CD4-positive, alpha-beta T cell treated with Interleukin-6 for 4 hours (primary cell): ENCODE results near the gene BMP6.
A peak's percentile ranks its signal among the peaks of the same experiment; 100 is the strongest.
"Not testable (repeated sequence)": the region's sequence is repeated elsewhere in the genome, so short reads cannot be mapped to it uniquely, and the experiment has no call there.

Experiments used
- DNase-seq: peaks from one replicate; pipeline ENCODE4 v3.0.0-alpha.2; 2020; ENCODE audit warnings: mixed read lengths

The BMP6 gene

DNA sequence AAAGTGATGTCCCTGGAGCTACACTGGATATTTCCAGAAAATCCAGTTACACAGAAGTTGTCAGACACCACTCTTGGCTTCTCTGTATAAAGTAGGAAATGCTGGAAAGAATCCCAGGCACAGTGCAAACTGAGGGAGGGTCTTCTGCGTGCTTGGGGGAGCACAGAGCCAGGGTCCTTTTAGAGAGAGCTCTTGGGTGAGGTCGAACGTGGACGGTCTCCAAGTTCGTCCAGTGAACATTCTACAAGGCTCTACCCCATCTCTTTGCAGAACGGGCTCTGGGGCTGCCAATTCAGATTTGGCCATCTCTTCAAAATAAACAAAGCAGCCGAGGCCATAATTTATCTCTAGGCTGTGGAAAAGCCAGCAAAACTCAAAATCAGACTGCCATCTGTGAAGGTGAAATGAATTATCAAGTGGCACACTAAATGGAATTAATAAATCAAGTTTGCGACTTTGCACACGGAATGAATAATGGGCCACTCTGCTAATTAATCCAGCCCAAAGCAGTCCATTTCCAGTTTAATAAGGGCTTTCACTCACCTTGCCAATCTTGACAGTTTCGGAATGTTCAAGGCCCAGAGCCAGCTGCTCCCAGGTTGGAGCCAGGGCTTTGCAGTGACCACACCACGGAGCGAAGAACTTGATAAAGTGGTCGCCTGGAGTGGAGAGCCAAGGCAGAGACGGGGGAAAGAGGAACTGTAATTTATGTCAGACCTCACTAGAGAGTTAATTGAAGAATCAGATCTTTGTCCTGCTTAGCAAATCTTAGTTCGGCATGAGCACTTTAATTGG lies 165.4 kb downstream of the BMP6 start:
- DNase-seq, result no peak

DNA sequence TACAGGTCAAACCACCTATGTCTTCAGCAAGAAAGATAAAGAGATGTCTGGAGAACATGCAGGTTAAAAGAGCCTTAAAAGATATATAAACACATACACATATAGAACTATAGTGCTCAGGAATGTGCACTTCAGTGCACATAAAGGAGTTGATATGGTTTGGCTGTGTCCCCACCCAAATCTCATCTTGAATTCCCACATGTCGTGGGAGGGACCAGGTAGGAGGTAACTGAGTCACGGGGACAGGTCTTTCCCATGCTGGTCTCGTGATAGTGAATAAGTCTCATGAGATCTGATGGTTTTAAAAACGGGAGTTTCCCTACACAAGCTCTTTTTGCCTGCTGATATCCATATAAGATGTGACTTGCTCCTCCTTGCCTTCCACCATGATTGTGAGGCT lies 166.5 kb downstream of the BMP6 start:
- not testable (repeated sequence) for DNase-seq

DNA sequence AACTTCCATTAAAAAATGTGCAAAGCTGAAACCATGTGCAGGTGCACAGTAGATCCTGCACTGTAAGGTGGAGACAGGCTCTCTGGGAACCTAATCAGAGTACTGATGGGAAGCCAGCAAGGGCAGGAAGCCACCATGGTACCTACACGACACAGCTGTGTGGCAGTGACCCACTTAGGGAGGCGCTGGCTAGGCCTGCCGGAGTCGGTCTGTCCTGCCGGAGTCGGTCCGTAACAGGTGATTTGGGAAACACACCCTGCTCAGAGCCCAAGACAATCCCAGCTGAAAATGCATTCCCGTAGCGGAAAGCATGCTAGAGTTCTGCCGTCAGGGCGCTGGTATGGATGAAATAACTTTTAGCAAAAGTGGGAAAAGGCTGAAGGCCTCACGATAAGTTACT lies 167.4 kb downstream of the BMP6 start:
- no peak for DNase-seq

DNA sequence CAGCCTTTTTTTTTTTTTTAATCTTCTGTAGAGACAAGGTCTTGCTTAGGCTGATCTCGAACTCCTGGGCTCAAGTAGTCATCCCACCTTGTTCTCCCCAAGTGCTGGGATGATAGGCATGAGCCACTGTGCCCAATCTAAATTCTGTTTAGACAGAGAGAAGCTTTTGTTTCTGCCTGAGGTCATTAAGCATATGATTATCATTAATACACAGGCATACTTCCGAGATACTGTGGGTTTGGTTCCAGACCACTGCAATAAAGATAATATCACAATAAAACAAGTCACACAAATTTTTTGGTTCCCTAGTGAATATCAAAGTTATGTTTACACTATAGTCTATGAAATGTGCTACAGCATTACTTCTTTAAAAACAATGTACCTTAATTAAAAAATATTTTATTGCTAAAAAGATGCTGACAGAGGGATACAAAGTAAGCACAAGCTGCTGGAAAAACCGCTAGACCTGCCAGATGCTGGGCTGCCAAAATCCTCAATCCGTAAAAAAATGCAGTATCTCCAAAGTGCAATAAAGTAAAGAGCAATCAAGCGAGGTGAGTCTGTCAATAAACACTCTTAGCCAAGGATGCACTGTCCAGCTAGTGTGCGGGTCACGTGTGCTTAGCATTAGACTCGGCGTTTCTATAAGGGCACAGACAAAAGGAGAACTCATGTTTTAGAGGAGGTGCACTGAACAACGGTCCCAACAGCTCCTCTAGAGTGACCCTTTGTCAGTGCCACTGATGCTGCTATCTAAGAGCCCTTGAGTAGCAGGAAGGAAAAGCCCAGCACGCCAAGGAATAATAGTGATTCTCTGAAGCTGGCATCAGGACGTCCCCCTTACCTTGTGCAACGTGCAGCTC lies 168.6 kb downstream of the BMP6 start:
- DNase-seq, result no peak

DNA sequence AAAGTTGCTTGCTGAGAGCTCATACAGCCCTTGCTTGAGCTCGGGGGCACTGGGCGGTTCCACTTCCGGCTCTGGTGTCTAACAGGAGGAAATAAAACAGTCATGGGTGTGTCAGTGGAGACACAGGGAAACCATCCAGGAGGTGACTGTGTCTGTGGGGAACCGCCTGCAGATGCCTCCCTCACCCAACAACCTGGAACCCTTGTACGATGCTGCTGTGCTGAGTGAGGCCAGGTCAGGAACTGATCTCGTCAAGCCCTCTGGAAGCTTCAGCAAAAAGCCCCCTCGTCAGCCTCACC lies 169.2 kb downstream of the BMP6 start:
- DNase-seq, result no peak

DNA sequence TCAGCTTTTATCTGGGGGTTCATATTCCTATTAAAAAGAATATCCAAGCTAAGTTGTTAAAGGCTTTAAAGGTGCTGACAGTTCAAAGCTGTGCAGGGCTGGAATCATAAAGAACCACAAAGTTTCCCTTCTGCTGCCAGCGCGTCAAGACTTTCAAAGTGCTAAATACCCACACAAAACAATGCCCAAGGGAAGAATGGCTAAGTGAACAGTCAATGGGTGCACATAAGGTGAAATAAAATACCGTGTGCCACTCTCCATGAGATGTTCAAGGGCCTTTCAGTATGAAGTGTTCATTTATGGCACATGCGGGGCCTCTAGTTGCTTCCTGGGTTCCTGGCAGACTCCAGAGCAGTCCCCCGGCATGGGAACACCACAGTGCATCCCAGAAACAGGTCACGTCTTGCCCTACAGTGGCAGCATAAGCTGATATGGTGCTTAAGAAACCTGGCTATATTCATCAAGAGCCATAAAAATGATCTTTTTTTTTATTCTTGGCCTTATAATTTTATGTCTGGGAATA lies 170.6 kb downstream of the BMP6 start:
- DNase-seq, result no peak

DNA sequence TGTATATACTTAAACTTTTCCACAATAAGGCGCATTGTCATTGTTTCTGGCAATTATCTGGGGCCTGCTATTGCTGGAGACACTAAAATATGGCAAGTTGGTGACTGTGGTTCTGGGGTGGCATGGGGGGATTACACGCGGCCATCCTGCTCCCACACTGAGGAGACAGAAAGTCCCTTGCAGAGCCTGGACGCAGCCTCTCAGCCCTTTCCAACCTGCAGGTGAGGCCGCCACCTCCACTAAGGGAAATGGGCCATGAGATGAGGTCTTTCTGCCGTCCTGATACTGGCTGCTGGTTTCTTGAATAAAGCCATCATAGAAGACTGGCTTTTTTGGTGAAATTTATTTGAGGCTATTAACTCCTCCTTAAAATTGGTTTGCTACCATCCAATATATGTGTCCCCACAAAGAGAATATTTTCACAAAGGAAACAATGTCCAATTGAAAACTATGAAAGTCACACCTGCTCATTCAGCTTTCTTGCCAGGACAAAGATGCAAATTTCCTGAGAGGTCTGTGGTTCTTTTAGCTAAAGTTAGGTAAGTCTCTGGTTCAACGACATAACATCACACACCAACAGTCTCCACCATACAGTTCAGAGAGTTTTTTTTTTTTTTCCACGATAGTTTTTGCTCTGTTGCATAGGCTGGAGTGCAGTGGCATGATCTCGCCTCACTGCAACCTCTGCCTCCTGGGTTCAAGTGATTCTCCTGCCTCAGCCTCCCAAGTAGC lies 171.7 kb downstream of the BMP6 start:
- no peak for DNase-seq

DNA sequence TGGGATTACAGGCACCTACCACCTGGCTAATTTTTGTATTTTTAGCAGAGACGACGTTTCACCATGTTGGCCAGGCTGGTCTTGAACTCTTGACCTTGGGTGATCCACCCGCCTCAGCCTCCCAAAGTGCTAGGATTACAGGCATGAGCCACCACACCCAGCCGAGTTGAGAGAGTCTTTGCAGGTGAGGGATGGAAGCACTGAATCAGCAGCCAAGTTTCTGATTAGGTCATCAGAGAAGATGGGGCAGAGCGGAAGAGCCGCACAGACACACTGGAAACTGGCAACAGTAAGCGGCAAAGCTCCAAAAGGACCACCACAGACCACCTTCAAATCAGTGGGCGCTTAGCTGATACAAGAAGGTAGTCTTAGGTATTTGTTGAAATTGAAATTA lies 172.3 kb downstream of the BMP6 start:
- not testable (repeated sequence) for DNase-seq

DNA sequence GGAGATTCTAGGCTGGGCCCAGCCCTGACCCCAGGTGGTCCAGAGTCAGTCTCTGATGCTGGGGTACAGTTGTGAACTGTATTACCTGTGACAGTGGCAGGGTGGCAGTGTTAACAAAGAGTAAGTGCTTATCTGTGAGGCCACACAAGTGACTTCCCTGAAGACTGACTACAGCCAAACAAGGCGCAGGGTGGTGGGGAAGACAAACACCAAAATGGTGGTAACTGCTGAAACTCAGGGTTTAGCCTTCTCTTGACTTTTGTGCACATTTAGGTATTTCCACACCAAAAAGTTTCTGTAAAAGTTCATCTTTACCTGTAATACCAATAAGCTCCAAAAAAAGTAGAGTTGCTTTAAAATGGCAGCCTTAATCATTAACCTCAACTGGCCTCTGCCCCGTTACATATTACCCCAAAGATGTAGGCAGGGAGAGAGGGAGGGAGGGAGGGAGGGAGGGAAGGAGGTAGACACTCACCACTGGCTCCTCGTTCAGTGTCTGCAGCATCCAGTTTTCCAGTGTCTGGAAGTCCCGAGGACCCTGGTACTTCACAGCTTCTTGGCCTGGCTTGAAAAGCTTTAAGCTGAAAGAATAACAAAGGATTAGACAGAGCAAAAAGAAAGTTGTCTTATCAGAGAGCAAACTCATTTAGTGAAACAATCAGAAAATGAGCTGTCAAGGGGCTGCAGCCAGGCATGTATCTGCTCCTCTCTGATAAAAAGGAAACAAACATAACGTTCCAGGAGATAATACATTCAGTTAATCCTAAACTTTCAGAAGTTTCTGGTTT lies 173.4 kb downstream of the BMP6 start:
- no peak for DNase-seq

DNA sequence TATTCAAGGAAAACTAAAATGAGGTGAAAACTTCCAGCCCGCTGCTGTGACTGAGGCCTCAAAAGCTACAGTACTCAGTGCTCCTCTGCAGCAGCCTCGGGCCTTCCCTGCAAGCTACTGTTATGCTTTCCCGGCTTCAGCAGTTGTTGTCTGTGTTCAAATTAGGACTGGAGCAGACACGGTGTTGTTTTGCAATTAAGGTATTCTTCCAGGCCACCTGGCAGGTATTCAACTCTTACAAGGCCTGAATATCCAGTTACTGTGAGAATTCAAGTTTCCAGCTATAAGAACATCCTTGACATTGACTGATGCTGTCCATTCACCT lies 174.0 kb downstream of the BMP6 start:
- DNase-seq, result no peak

DNA sequence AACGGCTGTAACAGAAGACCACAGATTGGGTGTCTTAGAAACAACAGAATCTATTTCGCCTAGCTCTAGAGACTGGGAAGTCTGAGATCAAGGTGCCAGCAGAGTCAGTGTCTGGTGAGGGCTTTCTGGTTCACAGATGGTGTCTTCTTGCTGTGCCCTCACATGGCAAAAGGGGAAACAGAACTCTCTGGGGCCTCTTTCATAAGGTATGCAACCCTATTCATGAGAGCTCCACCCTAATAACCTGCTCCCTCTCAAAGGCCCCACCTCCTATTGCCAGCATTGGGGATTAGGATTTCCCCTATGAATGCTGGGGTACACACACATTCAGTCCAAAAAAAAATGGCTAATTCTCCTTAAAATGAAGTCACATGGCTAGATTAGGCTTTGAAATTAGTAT lies 174.7 kb downstream of the BMP6 start:
- no peak for DNase-seq

DNA sequence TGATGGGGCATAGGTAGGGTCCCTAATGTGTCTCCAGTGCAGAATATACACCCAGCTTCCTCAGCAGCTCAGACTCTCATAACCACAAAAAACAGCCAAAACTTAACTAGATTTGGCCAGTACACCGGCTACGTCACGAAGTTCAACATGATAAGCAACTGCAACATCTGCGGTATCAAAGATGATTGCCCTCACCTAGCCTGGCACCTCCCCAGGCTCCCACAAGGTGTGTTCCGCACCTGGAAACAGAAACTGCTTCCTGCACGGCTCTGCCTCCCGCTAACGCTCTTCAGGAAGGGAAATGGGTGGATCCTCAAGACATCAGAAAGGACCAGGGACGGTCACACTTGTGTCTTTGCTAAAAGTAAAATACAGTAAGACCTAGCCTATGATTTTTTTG lies 175.2 kb downstream of the BMP6 start:
- DNase-seq, result no peak

DNA sequence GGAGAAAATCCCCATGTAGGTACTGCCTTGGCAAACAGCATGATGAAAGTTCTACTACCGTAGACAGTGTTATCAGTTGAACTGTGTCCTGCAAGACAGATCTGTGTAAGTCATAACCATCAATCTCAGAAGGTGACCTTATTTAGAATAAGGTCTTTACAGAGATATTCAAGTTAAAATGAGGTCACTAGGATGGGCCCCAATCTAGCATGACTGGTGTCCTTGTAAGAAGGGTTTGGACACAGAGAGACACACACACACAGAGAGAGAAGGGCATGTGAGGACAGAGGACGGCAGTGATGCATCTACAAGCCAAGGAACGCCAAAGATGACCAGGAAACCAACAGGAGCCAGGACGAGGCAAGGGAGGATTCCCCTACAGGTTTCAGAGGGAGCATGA lies 175.9 kb downstream of the BMP6 start:
- DNase-seq, result no peak

DNA sequence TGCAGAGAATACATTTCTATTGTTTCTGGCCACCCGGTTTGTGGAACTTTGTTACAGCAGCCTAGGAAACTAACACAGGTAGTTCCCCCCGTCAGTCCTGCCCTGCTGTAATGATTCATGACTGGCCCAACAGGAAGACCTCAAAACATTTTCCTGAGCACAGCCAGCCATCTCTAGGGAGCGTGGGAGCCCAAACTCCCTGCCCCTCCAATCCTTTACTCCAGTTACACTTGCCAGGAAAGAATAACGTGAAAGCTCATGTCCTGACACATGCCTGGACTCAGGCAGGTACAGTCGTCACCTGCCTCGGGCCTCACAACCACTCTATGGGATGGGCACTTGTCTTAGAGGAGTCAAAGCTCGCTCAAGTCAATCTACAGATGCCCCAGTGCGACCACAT lies 176.3 kb downstream of the BMP6 start:
- no peak for DNase-seq

DNA sequence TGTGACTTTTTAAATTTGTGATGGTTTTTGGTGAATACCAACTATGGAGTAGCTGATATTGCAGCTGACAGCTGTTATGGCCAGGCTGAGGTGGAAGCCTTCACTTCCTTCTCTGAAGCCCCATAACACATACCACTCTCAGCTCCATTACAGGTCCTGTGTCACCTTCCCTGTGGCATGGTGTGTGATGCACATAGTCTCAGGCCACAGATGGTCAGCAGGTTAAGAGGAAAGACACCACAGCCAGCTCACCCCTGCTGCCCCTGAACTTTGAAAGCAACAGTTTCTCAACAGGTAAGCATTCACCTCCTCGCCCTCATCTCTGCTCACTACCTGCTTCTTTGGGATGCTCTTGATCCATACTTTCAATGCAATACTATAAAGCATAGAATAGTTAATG lies 177.0 kb downstream of the BMP6 start:
- no peak for DNase-seq

DNA sequence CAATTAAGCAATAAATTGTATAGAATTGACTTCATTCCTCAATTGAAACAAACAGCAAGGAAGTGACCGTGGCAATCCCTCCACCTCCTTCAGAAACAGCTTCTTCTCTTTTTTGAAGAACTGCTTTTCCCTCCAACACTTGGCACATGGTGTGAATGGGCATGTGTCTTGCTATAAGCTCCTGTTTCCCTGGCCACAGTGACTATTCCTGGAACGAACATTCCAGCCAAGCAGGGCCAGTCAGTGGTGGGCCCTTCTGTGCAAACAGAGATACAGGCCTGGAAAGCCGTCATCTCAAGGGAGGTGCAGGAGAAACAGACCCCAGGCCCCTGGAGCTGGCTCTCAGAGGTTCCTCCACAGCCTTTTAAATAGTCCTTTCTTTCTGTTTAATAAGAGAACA lies 177.8 kb downstream of the BMP6 start:
- DNase-seq, result no peak

DNA sequence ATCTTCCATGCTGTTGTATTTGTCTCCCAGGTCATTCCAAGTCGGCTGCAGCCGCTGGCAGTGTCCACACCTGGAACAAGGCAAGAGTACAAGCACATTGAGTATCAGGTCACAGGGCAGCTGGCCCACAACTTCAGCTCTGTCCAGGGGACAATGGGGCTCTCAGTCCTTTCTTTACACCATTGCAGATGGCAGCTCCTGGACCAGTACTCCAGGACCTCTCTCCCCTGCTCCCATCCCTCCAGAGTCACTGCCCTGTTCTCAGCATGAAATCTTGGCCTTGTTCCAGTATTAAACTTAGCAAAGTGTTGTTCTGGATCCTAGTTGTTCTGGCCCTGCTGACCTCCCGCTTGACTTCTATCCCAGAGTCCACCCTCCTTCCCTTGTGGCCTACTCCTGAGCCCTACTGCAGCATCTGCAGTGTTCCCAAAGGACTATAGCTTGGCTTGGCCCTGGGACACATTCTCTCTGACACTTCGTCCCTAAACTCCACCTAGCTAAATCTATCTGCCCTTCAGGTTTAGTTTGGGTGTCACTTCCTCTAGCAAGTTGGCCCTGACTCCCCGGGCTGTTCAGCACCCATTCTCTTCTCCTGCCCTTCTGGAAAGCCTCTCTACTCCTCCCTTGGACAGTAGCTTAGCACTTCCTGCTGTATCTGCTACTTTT lies 178.9 kb downstream of the BMP6 start:
- no peak for DNase-seq

DNA sequence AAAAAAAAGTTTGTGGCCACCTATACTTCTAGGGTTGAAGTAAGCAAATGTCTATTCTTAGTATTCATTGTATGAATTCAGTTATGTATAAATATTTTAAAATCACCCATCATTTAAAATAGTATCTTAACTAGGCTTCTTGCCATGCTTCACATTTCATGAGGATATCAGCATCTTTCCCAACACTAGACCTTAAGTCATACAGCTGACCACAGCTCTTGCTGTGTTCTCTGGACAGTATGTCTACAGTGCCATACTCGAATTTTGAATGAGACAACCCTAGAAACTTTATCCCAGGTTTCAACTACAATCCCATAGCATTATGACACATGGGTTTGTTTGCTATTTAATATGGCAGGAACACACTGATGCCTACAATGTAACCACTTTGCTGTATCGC lies 179.5 kb downstream of the BMP6 start:
- DNase-seq, result no peak

DNA sequence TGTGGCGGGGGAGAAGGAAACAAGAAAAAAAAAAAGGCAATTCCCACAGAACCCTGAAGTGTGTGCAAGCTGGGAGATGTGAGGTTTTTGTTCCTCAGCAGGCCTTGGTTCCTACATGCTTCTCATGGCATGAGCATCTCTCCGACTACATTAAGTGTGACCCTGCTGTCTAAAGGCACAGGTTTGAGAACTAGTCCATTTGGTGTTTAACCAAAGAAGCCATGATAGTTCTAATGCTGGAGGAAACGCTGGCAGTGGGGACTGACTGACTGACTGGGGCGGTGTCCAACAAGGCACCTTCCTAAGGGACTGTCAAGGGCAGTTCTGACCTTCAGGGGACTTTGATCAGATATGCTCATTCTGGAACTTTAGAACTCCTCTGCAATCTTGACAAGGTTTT lies 180.8 kb downstream of the BMP6 start:
- DNase-seq, result no peak

DNA sequence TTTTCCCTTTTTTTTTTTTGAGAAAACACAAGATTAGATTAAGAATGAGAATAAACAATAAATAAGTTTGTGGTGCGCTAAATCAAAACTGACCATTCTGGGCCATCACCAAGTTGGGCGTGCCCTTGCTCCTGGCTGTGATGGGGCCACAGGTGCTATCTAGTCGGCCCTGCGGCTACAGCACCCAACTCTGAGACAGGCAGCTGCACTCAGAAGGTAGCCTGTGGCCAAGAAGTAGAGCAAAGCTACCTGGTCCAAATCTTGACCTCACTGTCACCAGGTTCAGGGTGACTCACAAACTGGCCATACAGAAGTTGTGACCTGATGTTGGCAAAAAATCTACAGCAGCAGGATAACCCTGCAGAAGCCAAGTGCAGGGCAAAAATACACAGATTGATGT lies 181.3 kb downstream of the BMP6 start:
- no peak for DNase-seq

DNA sequence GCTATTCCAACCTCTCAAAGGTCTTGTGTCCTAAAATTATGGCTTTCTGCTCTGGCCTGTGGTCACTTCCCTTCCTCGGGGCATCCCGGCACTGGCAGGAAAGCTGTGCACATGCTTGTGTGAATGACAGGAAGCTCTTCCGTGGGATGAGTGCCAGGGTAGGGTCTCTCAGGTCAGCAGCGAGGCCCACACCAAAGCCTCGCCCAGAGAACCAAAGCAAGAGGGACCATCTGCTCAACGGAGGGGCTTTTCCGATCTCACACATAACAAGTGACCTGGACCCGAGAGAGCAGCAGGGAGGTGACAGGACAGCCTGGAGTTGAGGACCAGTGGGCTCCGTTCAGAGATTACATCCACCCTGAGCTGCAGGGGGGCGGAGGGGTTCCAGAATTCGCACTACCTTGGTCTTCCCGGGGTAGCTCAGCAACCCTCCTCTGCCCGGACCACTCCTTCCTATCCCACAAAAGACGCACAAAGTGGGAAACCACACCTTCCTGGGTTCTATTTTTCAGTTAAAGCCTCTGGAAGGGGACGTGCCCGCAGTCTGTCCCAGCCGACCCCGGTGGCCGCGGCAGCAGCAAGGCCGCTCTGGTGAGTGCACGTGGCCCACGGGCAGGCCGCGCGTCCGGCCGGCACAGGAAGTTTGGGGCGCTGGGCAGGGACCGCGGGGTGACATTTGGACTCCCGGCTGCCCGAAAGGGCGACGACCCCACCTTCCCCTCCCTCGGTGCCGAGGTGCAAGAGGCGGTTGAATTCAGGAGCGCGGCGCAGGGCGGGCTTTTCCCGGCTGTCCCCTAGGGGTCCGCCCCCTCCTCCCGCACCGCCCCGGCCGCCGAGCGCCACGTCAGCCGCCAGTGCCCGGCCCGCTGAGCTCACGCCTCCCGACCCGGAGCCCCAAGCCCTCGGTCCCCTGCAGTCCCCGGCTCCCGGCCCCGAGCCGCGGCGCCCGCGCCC lies 183.7 kb downstream of the BMP6 start:
- peak; percentile 58 for DNase-seq
